Panc1 (cell line): Measurements from ENCODE around the gene RPUSD1. TPM values are rescaled to one million over a fixed set of nuclear protein-coding genes. Genes with fewer than 3 reads are reported as not detected.

Source experiments
- ATAC-seq: fragments of 200-7000 bp; cut with Tn5 transposase; 2 replicates; pipeline ENCODE4 v1.9.1; 2020; ENCODE audit warnings: mild to moderate bottlenecking, moderate library complexity
- BruUV-seq: library from RNA; stranded (reverse); fragments of 400-500 nt; replicated peaks from 2 replicates; lab custom pipeline; 2021; lab: Mats Ljungman, UMichigan
- CTCF ChIA-PET: fragments of 300-600 bp; sonication (Branson Sonifier 250); formaldehyde crosslinking; loops from one replicate; lab custom pipeline; 2022; ENCODE audit warnings: antibody characterized with exemption; lab: Charles Lee
- POLR2A ChIA-PET: fragments of 300-600 bp; sonication (Branson Sonifier 250); formaldehyde crosslinking; loops from one replicate; lab custom pipeline; 2022; ENCODE audit warnings: antibody characterized with exemption; lab: Charles Lee
- DNase-seq: peaks from one replicate; pipeline ENCODE4 v3.0.0-alpha.2; 2010; ENCODE audit warnings: low read depth, low spot score
- H3K27ac ChIP-seq: 2 replicates; pipeline ENCODE4 v1.5.1; 2011; ENCODE audit warnings: mild to moderate bottlenecking, low read length, inconsistent platforms
- H3K27me3 ChIP-seq: fragments of 200-500 bp; sonication (Bioruptor generic); 2 replicates; pipeline ENCODE4 v1.6.0; 2014; ENCODE audit warnings: low read length, inconsistent platforms; ENCODE audit not compliant: control insufficient read depth, insufficient read depth
- H3K36me3 ChIP-seq: fragments of 200-500 bp; sonication (Bioruptor generic); 2 replicates; pipeline ENCODE4 v1.5.1; 2014; ENCODE audit warnings: inconsistent platforms, mild to moderate bottlenecking, low read length, moderate library complexity; ENCODE audit not compliant: control insufficient read depth, insufficient read depth
- H3K4me1 ChIP-seq: 2 replicates; pipeline ENCODE4 v1.5.1; 2011; ENCODE audit warnings: inconsistent platforms, mild to moderate bottlenecking, low read length, moderate library complexity; ENCODE audit not compliant: control insufficient read depth, insufficient read depth
- H3K4me3 ChIP-seq, 2 experiments: 2 replicates each; pipeline ENCODE4 v1.5.1; 2011 to 2012; ENCODE audit warnings: low read depth in 2 of 2, low read length in 2 of 2, mild to moderate bottlenecking in 2 of 2, inconsistent platforms in 1 of 2, moderate library complexity in 1 of 2
- H3K9me3 ChIP-seq: fragments of 200-500 bp; sonication (Bioruptor generic); 2 replicates; pipeline ENCODE4 v1.5.1; 2014; ENCODE audit warnings: low read depth, mild to moderate bottlenecking, inconsistent platforms, low read length, moderate library complexity; ENCODE audit not compliant: control insufficient read depth, insufficient read depth
- POLR2AphosphoS5 ChIP-seq: IDR thresholded peaks from 2 replicates; pipeline ENCODE4 v1.6.1; 2012; ENCODE audit warnings: mild to moderate bottlenecking, low read depth, low read length, moderate library complexity
- SIN3A ChIP-seq: IDR thresholded peaks from 2 replicates; pipeline ENCODE4 v1.6.1; 2012; ENCODE audit warnings: low read depth, mild to moderate bottlenecking, low read length, moderate library complexity, borderline replicate concordance; ENCODE audit not compliant: insufficient read depth
- TCF7L2 ChIP-seq: IDR thresholded peaks from 2 replicates; pipeline ENCODE4 v1.6.1; 2011; ENCODE audit warnings: mild to moderate bottlenecking, low read depth, low read length, inconsistent platforms
- in situ Hi-C: cut with HindIII; loops from 2 replicates; pipeline ENCODE4 v1.10.0; 2016; ENCODE audit warnings: low sequenced_read_pairs, low pct_unique_long_range_greater_than_20kb
- intact Hi-C: fragments of 100-400 bp; cut with micrococcal nuclease; formaldehyde crosslinking; loops from one replicate; pipeline ENCODE4 v1.10.0; 2022; ENCODE audit not compliant: unreplicated experiment
- total RNA-seq: library from RNA; stranded (reverse); gene quantifications from one replicate; pipeline ENCODE4 v1.2.1, GENCODE V29; 2021; ENCODE audit not compliant: unreplicated experiment
- TF ChIP-seq, protein P1 (sequence below), 2 experiments: IDR thresholded peaks; 2 replicates each; pipeline ENCODE4 v1.6.1; 2011 to 2012; ENCODE audit warnings: low read depth in 2 of 2, control low read depth in 1 of 2, low read length in 1 of 2, mild to moderate bottlenecking in 1 of 2, moderate library complexity in 1 of 2; ENCODE audit not compliant: insufficient read depth in 1 of 2
- TF ChIP-seq, protein P2 (sequence below): fragments of 450-650 bp; IDR thresholded peaks from 2 replicates; pipeline ENCODE4 v1.5.1; 2017; ENCODE audit warnings: mild to moderate bottlenecking

The RPUSD1 gene
- total RNA-seq, 1 experiment from 2014 or later = 61.1 TPM

DNA sequence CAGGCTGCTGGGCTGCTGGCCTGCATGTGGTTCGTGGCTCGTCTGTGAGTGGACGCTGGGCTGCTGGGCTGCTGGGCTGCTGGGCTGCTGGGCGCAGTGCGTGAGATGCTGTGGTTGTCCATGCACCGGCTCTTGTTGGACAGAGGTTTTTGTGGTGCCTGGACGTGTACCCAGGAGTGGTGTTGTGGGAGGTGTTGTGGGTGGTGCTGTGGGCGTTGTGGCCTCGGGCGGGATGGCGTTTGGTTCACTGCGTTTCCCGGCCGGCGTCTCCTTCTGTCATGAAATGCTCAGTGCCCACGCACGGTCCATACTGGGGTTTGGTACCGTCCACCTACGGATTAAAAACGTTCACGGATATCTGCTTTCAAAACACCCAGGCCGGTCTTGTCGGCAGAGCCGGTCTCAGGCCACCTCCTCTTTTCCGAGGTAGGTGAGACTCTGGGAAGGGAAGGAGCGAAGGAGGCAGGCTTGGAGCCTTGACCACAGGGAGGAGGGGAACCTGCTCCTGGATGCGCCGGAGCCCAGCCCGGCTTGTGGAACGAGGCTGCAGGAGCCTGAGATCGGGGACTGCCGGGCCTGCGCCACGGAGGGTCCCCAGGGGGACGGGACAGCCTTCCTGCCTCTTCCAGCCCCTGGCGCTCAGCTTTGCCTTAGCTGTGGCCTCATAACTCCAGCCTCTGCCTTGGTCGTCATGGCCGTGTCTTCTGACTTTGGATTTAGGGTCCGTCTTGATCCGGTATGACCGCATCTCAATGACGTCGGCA lies 42.1 kb upstream of the RPUSD1 start:
- intact Hi-C loops = no loop called here
- CTCF ChIA-PET = no interaction called here
- DNase-seq = no peak

DNA sequence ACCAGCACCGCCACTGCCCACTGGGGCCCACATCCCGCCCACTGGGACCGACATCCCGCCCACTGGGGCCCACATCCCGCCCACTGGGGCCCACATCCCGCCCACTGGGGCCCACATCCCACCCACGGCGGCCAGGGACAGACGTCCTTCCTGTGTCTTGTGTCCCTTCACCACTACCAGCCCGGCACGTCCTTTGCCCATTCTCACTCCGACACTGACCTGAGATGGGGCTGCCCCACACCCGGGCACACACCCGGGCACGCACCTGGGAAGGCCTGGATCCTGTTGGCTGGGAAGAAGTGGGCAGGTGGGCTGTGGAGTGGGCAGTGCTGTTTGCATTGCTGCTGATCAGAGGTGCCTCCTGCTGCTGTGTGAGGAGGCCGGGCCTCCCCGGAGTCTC lies 40.7 kb upstream of the RPUSD1 start:
- DNase-seq (no peak), ATAC-seq (no peak)
- POLR2A ChIA-PET = no interaction called here
- Histone ChIP-seq H3K4me3 (no peak overlapping the region), H3K36me3 (no peaks in the 10 kb centered on the region), H3K4me1 (no peaks in the 10 kb centered on the region), H3K27ac (no peak overlapping the region), H3K9me3 (no peaks in the 10 kb centered on the region), H3K27me3 (no peaks in the 10 kb centered on the region)
- CTCF ChIA-PET = no interaction called here
- TF ChIP-seq POLR2AphosphoS5 (no peak), TCF7L2 (no peak), SIN3A (no peak)
- TF ChIP-seq, protein P1, sequence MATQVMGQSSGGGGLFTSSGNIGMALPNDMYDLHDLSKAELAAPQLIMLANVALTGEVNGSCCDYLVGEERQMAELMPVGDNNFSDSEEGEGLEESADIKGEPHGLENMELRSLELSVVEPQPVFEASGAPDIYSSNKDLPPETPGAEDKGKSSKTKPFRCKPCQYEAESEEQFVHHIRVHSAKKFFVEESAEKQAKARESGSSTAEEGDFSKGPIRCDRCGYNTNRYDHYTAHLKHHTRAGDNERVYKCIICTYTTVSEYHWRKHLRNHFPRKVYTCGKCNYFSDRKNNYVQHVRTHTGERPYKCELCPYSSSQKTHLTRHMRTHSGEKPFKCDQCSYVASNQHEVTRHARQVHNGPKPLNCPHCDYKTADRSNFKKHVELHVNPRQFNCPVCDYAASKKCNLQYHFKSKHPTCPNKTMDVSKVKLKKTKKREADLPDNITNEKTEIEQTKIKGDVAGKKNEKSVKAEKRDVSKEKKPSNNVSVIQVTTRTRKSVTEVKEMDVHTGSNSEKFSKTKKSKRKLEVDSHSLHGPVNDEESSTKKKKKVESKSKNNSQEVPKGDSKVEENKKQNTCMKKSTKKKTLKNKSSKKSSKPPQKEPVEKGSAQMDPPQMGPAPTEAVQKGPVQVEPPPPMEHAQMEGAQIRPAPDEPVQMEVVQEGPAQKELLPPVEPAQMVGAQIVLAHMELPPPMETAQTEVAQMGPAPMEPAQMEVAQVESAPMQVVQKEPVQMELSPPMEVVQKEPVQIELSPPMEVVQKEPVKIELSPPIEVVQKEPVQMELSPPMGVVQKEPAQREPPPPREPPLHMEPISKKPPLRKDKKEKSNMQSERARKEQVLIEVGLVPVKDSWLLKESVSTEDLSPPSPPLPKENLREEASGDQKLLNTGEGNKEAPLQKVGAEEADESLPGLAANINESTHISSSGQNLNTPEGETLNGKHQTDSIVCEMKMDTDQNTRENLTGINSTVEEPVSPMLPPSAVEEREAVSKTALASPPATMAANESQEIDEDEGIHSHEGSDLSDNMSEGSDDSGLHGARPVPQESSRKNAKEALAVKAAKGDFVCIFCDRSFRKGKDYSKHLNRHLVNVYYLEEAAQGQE (IDR thresholded peaks at IDR 0.05; ENCODE audit: insufficient read depth in 1 of 2, low read depth in 2 of 2, low read length in 1 of 2) = no peak
- TF ChIP-seq, protein P2, sequence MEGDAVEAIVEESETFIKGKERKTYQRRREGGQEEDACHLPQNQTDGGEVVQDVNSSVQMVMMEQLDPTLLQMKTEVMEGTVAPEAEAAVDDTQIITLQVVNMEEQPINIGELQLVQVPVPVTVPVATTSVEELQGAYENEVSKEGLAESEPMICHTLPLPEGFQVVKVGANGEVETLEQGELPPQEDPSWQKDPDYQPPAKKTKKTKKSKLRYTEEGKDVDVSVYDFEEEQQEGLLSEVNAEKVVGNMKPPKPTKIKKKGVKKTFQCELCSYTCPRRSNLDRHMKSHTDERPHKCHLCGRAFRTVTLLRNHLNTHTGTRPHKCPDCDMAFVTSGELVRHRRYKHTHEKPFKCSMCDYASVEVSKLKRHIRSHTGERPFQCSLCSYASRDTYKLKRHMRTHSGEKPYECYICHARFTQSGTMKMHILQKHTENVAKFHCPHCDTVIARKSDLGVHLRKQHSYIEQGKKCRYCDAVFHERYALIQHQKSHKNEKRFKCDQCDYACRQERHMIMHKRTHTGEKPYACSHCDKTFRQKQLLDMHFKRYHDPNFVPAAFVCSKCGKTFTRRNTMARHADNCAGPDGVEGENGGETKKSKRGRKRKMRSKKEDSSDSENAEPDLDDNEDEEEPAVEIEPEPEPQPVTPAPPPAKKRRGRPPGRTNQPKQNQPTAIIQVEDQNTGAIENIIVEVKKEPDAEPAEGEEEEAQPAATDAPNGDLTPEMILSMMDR = no peak
- intact Hi-C loops (no loop called here), in situ Hi-C loops (no loop called here)
- no TSS peak for BruUV-seq

More for the DNA sequence above, 42.1 kb upstream of the RPUSD1 start:
- BruUV-seq = no TSS peak
- in situ Hi-C loops = no loop called here
- Histone ChIP-seq H3K4me1 (no peaks in the 10 kb centered on the region), H3K36me3 (no peaks in the 10 kb centered on the region), H3K9me3 (no peaks in the 10 kb centered on the region), H3K4me3 (no peak overlapping the region), H3K27me3 (no peaks in the 10 kb centered on the region), H3K27ac (no peak overlapping the region)
- POLR2A ChIA-PET = no interaction called here
- TF ChIP-seq POLR2AphosphoS5 (no peak), SIN3A (no peak)
- TF ChIP-seq, protein P1 (IDR thresholded peaks at IDR 0.05; ENCODE audit: insufficient read depth in 1 of 2, low read depth in 2 of 2, low read length in 1 of 2) = 0 out of 4 replicates have a peak, but pooled peaks of 1 of the 2 experiments have one; percentile 23
- ATAC-seq = no peak
